Measurements from ENCODE around the gene CHCHD3. TPM values are rescaled to one million over a fixed set of nuclear protein-coding genes. Genes with fewer than 3 reads are reported as not detected.

Gene CHCHD3
- total and polyA plus RNA-seq, 2 donors (not counting 1 experiment from before 2014, with no cell fraction given): 80.8 to 94.0 TPM

DNA sequence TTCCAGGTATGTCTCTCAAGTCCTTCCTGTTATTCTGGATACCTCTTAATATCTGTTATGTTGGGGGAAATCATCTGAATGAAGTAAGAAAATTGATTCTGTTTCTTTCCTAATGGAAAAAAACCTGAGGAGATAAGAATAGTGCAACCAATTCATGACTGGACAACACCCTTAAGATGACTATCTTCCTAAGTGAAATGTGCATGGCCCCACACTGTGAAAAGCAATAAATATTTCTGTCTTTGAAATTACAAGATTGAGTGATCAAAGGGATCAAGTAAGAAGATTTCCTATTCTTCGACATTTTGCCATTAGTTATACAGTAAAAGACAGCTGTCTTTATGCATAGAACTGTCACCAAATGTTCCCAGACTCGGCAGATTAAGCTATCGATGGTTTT is 73.9 kb downstream of the CHCHD3 start:
- no peaks in the 10 kb centered on the region for H4K20me1 ChIP-seq (ENCODE audit: control insufficient read depth, extremely low read depth, insufficient read depth, low read length)
- no peak overlapping the region for H3K9ac ChIP-seq (ENCODE audit: insufficient read depth, low read length)
- no peaks in the 10 kb centered on the region for H3K36me3 ChIP-seq (ENCODE audit: control insufficient read depth, insufficient read depth, low read length)
- H3K4me1 ChIP-seq (ENCODE audit: control insufficient read depth, extremely low read depth, insufficient read depth, low read length): no peaks in the 10 kb centered on the region
- no peaks in the 10 kb centered on the region for H3K79me2 ChIP-seq (ENCODE audit: control insufficient read depth, insufficient read depth, low read length)
- no peak overlapping the region for H2AFZ ChIP-seq (ENCODE audit: low read length)
- no peak overlapping the region for H3K27ac ChIP-seq (ENCODE audit: insufficient read depth, low read length)
- no peaks in the 10 kb centered on the region for H3K9me3 ChIP-seq (ENCODE audit: control insufficient read depth, insufficient read depth, low read depth, low read length)
- no peak overlapping the region for H3K4me2 ChIP-seq (ENCODE audit: extremely low read depth, insufficient read depth, low read length)
- H3K27me3 ChIP-seq (ENCODE audit: control insufficient read depth, insufficient read depth, low read length): no peaks in the 10 kb centered on the region
- no peak overlapping the region for H3K4me3 ChIP-seq (replicated peaks in 1 of 4; ENCODE audit: control extremely low read depth in 1 of 4, insufficient read depth in 1 of 4, low read depth in 3 of 4, low read length in 4 of 4)
- TF ChIP-seq EZH2 (IDR thresholded peaks at IDR 0.05; ENCODE audit: low read length, missing control alignments): no peak
- TF ChIP-seq CTCF (conservative IDR thresholded peaks at IDR 0.05 in 1 of 2, IDR thresholded peaks at IDR 0.05 in 1 of 2; ENCODE audit: low read depth in 1 of 2, low read length in 2 of 2): no peak
- no peak for DNase-seq (ENCODE audit: low read depth in 2 of 2)

GRCh38 chr7:133003052-133003910 is 78.6 kb downstream of the CHCHD3 start:
- Histone ChIP-seq H3K36me3 (ENCODE audit: control insufficient read depth, insufficient read depth, low read length) (no peaks in the 10 kb centered on the region), H3K4me1 (ENCODE audit: control insufficient read depth, extremely low read depth, insufficient read depth, low read length) (no peaks in the 10 kb centered on the region), H3K79me2 (ENCODE audit: control insufficient read depth, insufficient read depth, low read length) (no peaks in the 10 kb centered on the region), H3K4me2 (ENCODE audit: extremely low read depth, insufficient read depth, low read length) (no peak overlapping the region), H3K27ac (ENCODE audit: insufficient read depth, low read length) (no peak overlapping the region), H3K9me3 (ENCODE audit: control insufficient read depth, insufficient read depth, low read depth, low read length) (no peaks in the 10 kb centered on the region), H3K4me3 (replicated peaks in 1 of 4; ENCODE audit: control extremely low read depth in 1 of 4, insufficient read depth in 1 of 4, low read depth in 3 of 4, low read length in 4 of 4) (no peak overlapping the region), H3K9ac (ENCODE audit: insufficient read depth, low read length) (no peak overlapping the region), H3K27me3 (ENCODE audit: control insufficient read depth, insufficient read depth, low read length) (no peaks in the 10 kb centered on the region), H4K20me1 (ENCODE audit: control insufficient read depth, extremely low read depth, insufficient read depth, low read length) (no peaks in the 10 kb centered on the region), H2AFZ (ENCODE audit: low read length) (no peak overlapping the region)
- peak in 1 of 2 donors; percentile 12 for DNase-seq (ENCODE audit: low read depth in 2 of 2)
- no peak for TF ChIP-seq CTCF (conservative IDR thresholded peaks at IDR 0.05 in 1 of 2, IDR thresholded peaks at IDR 0.05 in 1 of 2; ENCODE audit: low read depth in 1 of 2, low read length in 2 of 2)

GRCh38 chr7:133001727-133002126 is 80.2 kb downstream of the CHCHD3 start:
- peaks cover 2% of the 10 kb centered on the region for H4K20me1 ChIP-seq (ENCODE audit: control insufficient read depth, extremely low read depth, insufficient read depth, low read length)
- no peak overlapping the region for H3K4me2 ChIP-seq (ENCODE audit: extremely low read depth, insufficient read depth, low read length)
- no peak overlapping the region for H3K27ac ChIP-seq (ENCODE audit: insufficient read depth, low read length)
- no peaks in the 10 kb centered on the region for H3K9me3 ChIP-seq (ENCODE audit: control insufficient read depth, insufficient read depth, low read depth, low read length)
- H2AFZ ChIP-seq (ENCODE audit: low read length): no peak overlapping the region
- no peak for DNase-seq (ENCODE audit: low read depth in 2 of 2)
- H3K79me2 ChIP-seq (ENCODE audit: control insufficient read depth, insufficient read depth, low read length): no peaks in the 10 kb centered on the region
- H3K4me3 ChIP-seq (replicated peaks in 1 of 4; ENCODE audit: control extremely low read depth in 1 of 4, insufficient read depth in 1 of 4, low read depth in 3 of 4, low read length in 4 of 4): no peak overlapping the region
- no peaks in the 10 kb centered on the region for H3K27me3 ChIP-seq (ENCODE audit: control insufficient read depth, insufficient read depth, low read length)
- TF ChIP-seq EZH2 (IDR thresholded peaks at IDR 0.05; ENCODE audit: low read length, missing control alignments): no peak
- TF ChIP-seq CTCF (conservative IDR thresholded peaks at IDR 0.05 in 1 of 2, IDR thresholded peaks at IDR 0.05 in 1 of 2; ENCODE audit: low read depth in 1 of 2, low read length in 2 of 2): no peak
- H3K36me3 ChIP-seq (ENCODE audit: control insufficient read depth, insufficient read depth, low read length): no peaks in the 10 kb centered on the region
- H3K4me1 ChIP-seq (ENCODE audit: control insufficient read depth, extremely low read depth, insufficient read depth, low read length): no peaks in the 10 kb centered on the region
- H3K9ac ChIP-seq (ENCODE audit: insufficient read depth, low read length): no peak overlapping the region
